A204.1 (cell line): ENCODE data around the gene ATG2A.

Experiments
- FAIRE-seq: peaks from 2 replicates; lab custom pipeline; 2012; peaks lifted over from hg19 to GRCh38; lab: Jason Lieb, UNC

Gene ATG2A

DNA sequence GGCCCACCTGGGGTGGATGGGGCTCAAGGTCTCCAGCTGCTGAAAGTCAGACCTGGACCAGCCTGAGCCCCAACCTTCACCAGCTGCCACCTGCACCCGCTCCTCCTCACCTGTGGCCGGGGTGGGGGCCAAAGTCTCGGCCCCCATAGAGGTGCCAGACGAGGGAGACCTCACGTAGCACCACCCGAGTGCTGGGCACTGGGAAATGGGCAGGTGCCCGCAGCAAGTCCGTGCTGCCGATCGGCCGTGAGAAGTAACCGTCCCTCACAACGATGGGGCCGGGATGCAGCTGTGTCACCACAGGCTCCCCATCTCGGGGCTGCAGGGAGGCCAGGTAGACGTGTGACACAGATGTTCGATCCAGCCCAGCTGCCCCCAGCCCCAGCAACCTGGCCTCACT is 16.2 kb downstream of the ATG2A start:
- FAIRE-seq = no peak

DNA sequence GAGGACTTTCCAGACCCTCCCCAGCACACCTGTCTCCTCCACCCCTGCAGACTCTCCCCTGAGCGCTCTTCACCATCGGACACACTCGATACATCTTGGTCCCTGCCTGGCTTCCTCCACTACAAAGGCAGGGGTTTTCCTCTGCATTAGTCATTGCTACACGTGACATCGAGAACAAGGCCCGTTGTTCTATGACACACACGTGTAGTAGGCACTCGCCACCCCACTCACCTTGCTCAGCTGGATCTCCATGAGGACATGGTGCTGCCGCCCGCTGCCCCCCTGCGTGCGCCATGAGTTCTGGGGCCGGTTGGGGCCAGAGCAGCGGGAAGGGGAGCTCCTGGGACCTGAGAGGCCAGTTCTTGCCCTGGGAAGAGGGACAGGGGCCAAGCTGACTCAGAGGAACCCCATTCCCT is 16.7 kb downstream of the ATG2A start:
- FAIRE-seq = no peak

DNA sequence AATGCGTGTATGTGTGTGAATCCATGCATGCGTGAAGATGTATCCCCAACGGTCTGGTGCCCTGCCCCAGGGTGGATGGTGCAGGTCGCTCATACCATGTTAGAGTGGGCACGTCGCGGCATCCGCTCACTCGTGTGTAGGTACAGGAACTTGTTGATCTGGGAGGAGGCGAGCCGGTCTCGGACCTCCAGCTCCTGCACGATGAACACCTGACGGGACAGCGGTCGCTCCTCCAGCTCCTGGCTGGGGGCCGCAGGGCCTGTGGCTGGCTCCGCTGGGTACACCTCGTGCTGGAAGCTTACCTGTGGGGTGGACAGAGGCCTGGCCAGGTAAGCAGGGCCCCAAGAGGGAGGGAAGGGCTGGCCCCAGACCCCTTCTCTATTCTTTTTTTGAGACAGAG is 18.5 kb downstream of the ATG2A start:
- FAIRE-seq = no peak

DNA sequence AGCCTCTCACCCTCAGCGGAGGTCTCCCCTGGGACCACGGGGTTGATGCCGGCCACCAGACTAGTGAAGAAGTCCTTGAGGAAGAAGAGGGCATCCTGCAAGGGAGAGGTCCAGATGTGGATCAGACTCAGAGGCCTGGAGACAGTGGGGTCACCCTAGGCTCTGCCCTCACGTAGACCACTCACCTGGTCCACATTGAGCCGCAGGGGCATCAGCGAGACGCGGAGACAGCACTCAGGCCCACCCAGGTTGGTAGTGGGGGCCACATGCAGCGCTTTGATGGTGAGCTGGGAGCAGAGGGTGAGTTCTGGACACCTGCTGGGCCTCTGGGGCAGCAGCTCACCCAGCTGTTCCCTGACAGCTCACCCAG is 18.9 kb downstream of the ATG2A start:
- FAIRE-seq = no peak

DNA sequence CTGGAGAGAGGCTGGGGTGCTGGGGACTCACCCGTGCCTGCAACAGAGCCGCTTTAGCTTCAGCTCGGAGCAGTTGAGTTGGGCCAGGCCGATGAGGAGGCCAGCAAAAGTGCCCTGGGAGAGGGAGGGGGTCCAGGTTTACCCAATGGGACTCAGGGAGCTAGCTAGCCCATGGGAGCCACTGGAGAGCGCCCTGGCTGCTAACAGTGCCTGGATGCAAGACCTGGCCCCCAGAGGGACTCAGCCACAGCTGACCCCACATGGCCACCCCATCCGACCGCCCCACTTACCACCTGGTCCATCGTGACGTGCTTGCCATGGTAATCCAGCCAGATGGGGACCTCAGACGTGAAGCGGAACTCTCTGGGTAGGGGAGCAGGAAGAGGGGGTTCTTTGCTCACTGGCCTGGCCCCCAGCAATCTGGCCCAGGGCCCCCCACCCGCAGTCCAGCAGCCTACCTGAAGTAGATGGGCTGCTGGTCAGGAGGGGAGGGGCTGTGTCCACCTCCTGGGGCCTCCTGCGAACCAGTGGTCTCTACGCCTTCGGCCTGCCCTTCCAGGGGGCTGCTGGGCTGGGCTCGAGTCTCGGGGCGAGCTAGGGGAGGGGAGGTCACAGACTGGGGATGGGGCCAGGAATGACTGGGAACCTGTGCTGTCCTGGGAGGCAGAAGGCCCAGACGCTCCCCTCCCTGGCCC is 19.5 kb downstream of the ATG2A start:
- no peak for FAIRE-seq

DNA sequence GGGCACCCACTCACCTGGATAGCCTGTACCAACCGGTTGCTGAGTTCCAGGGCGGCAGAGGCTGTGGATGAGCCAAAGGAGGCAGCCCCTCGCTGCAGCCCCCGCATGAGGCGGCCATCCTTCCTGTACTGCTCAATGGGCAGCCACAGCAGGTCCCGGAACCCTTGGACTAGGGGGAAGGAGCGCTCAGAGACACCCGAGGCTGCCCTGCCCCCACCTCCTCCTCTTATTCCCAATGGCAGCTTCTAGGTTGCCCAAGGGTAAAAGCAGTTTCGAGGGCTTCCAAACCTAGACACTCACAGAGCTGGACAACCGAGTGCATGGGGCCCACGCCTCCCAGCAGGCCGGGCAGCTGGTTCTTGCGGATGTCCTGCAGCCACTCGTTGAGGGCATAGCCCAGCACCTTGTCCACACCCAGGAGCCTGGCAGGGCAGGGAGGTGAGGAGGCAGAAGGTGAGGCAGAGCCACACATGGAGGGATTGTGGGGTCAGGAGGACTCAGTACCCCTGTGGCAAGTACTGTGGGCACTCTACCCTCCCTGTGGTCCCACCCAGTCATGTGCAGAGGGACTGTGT is 20.5 kb downstream of the ATG2A start:
- FAIRE-seq = no peak

DNA sequence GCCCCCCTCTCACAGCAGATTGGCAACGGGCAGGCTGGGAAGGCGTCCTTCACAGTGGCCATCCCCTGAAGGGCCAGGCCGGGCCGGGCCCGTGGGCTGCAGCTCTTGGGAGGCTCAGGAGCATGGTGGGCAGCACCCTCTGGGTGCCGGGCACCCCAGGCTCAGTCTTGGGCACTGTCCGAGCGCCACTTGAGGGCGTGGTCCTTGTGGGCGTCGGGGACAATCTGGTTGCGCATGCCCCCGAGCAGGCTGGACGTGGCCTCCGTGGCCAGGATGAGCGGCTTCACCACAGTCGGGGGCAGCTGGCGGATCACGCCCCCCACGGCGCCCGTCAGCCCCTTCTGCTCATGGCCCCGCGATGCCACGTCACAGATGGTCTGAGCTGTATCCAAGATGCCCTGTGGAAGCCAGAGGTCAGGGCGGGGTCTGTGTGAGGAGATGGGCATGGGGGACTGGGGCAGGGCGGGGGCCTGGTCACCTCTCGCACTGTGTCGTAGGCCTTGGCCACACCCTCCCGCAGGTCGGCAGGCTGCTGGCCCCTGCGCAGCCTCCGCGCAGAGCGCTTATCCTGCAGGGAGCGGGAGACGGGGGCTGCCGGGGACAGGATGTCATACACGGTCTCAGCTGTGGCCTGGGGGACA is 22.1 kb downstream of the ATG2A start:
- no peak for FAIRE-seq

DNA sequence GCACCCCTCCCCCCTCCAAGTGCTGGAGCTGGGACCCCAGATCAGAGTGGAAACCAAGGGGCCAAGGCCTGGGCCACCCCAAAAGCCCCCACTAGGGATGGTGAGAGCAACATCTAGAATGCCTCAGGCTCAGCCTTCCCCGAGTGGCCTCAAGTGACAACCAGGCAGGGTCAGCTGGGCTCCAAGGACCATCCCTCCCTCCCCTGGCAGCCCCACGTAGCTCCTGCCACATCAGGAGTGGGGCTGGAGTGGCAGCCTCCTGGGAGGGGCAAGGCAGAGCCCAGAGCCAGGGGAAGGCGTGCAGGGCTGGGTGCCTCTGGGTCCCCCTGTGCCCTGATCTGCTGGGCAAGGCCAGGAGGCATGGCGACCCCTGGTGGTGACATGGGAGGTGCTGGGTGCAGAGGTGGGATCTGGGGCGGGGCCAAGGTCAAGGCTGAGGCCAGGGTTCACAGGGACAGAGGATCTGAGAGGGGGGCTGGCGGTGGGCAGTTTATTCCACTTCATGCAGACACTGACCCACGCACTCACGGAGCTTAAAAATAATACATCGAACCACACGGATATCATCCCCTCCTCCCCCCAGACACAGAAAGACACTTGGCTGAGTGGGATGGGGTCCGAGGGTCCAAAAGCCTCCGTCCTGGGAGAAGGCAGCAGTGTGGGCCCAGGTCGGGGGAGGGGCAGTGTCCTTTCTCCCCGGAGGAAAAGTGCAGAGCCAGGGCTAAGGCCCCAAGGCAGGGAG is 22.8 kb downstream of the ATG2A start:
- FAIRE-seq = no peak

DNA sequence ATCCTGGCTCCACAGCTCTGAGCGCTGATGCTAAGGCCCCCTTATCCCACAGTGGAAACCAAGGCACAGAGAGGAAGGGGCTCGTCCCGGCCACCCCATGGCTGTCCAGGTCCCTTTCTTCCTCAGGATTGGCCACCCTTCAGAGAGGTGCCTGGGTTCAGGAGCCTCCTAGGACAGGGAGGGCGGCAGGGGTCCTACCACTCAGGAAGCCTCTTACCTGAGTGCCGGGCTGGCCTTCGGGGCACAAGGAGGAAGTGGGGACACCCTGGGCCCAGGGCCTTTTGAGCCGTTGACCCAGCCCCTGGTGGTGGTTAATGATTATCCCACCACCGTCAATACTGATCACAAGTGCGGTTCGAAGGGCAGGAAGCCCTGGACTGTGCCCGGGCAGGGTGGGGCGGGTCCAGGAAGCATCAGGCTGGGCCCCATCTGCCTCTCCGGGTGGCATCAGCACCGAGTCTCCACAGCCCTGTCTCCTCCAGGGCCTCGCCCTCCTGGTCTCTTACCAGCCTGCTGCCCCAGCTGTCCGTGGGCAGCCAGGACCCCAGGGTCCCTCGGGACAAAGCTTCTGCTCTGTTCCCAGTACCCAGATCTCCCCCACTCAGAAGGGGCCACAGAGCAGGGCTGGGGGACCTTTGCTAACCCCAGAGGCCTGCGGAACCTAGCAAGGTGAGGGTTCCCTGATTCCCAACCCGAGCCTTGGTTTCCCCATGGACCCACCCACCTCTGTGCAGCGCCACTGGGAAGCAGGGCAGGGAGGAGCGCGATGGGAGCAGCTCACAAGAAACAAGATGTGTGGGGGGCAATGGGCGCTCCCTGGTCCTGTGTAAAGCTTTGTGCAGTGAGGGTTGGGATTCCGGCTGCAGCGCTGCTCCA is 23.6 kb downstream of the ATG2A start:
- FAIRE-seq = no peak

DNA sequence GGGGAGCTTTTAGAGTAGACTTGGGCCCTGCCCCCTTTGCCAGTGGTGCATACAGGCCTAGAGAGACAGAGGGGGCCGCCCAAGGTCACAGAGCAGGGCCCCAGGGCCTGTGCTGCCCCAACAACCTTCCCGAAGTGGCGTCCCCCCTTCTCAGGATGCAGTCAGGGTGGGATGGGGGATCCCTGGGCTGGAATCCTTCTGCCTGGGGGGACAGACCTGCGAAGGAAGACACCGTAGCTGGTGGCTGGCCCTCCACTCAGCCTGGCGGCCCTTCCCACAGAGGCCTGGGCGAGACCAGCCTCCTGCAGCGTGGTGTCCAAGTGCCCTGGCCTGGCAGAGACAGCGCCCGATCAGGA is 24.2 kb downstream of the ATG2A start:
- no peak for FAIRE-seq

DNA sequence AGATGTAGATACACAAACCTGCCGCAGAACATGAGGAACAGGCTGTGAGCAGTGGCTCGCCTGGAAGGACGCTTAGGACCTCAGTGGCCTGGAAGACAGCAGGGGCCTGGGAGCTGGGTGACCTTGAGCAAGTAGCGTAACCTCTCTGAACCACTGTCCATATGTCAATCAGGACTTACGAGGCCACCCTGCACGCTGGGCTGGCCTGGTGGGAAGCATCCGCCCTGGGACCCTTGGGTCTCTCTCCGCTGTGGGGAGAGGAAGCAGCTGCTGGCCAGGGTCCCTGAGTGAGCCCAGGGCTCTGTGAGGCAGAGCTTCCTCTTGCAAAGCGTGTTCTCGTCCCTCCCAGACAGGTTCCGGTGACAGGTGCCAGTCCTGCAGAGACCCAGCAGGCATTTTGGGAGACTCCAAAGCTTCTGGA is 24.6 kb downstream of the ATG2A start:
- FAIRE-seq = no peak

DNA sequence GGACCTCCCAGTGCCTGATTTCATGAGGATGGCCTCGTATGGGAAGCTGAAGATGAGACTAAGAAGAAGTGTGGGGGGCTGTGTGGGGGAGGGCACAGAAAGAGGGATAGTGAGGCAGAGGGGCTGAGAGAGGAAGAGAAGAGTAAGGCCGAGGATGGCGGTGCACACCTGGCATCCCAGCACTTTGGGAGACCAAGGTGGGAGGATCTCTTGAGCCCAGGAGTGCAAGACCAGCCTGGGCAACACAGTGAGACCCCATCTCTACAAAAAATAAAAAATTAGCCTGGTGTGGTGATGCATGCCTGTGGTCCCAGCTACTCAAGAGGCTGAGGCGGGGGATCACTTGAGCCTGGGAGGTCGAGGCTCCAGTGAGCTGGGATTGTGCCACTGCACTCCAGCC is 25.1 kb downstream of the ATG2A start:
- FAIRE-seq = no peak

DNA sequence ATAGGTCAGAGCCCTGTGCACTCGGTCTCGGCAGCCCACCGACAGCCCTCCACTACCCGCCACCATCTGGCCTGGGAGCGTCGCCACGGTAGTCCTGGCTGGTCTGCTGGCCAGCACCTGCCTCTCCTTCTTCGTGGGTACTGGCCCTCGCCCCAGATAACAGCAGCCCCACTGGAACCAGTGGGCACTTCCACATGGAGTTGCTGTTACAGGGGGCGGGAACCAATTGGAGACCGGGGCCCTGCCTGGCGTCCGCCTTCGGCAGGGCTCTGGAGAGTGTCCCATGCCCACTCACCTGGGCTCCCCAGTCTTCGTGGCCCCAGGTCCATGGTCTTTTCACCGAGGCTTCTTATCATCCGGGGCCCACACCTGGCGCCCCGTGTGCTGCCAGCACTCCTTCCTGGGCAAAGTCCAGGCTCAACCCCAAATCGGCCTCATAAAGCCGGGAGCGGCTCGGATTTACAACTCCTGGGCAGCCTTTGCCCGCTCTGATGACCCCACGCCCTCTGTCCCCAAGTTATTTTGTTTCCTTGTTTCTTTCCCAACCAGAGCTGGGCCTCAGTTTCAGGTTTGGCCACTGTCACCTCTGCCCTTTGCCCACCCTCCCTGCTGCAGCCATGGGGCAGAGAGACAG is 25.7 kb downstream of the ATG2A start:
- no peak for FAIRE-seq

DNA sequence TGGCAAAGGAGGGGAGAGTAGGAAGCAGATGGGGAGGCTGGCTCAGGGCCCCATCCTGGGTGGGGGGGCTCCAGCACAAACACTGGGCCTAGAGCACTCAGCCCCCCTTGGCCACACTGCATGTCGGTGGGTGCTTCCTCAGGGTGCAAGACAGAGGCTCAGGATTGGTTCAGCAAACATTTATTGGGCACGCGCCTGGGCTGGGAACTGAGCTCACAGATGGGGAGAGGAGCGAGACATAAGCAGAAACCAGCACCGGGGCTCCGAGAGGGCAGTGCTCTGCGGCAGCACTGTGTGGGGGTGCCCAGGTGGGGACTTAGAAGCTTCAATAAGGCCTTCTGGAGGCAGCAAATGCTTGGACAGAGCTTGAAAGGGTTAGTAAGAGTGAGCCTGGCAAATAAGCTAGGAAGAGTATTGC is 26.5 kb downstream of the ATG2A start:
- no peak for FAIRE-seq

DNA sequence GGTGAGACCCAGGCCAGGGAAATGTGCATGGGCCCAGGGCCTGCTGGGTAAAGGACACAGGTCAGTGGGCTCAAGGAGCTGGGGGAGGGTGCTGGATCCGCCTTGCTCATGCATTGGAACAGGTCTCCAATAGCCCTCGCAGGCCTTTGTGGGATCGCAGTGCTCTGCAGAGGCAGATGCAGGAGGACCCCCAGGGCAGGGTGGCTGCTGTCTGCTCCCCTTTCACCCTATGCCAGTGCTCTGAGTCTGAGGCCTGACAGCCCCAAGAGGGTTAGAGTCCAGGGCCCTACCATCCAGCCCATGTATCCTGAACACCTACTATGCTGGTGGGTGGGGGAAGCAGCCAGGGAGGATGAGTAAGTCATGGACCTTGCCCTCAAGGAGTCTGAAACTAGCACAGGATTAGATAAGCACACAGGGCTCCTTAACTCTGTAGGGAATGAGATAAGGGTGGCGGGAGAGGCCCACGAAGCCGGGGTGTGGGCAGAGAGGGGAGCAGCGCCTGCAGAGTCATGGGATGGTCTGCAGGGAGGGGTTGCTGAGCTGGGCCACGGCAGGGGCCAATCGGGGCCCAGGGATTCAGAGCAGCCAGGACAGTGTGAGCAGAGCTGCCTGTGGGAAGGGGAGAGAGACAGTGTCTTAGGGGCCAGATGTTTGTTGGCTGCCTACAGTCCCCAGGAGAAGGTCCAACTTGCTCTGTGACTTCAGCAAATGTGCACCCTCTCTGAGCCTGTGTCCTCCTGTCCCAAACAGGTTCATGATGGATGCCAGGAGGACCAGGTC is 28.1 kb downstream of the ATG2A start:
- FAIRE-seq = no peak

DNA sequence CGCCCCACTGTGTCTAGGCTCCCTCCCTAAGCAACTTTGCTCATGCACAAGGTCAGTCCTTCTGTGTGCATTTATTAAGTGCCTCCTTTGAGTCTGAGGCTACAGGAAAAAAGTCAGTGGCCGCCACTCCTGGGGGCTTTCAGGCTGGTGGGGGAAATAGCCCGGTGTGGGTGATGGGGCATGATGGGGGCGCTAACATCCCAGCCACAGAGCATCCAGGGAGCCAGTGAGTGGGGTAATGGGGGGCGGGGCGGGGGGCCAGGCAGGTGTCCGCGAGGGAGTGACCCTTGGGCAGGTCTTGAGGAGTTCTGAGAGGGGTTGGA is 28.6 kb downstream of the ATG2A start:
- FAIRE-seq = no peak

DNA sequence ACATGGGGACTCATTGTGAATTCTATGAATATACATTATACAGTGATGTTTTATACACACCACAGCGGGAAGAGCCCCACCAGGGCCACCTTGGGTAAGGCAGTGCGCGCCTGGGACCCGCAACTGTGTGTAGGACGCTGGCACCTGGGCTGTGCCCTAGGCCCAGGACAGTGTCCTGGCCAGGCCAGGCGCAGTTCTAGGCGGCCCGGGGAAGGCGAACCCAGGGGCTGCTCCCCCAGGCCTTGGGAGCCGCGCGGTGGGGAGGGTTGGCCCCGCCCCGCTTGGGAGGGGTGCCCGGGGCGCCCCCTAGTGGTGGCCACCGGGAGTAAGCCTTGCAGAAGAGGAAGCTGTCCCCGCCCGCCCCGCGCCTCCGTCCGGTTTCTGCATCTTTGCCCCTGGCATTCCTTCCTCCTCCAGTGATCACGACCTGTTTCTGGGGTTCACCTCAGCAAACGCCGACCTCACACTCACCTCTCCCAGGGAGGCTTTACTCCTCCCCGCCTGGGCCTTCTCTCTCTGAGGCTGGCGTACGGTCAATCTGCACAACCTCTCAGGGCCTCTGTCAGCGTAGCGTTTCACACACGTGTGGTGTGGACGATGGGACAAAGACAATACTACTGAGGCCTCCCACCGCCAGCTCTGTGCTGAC is 29.1 kb downstream of the ATG2A start:
- no peak for FAIRE-seq

DNA sequence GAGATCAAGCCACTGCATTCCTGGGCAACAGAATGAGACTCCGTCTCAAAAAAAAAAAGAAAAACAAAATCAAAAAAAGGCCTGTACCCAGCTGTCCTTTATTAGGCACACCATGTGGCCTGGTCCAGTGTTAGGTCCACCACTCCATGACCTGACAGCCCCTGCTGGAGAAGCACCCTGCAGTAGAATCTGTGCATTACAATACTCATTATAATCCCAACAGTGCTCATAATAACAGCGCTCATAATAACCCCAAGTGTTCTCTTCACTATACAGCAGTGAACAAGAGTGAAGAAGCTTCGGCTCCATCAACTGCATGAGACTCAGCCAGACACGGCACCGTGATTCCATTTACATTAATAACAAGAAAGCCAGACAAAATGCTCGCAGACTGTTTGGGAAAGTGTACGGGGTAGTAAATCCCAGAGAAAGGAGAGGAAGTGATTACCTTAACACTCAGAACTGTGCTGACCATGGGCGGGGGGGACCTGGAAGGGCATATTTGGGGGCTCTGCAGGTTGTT is 29.7 kb downstream of the ATG2A start:
- no peak for FAIRE-seq

DNA sequence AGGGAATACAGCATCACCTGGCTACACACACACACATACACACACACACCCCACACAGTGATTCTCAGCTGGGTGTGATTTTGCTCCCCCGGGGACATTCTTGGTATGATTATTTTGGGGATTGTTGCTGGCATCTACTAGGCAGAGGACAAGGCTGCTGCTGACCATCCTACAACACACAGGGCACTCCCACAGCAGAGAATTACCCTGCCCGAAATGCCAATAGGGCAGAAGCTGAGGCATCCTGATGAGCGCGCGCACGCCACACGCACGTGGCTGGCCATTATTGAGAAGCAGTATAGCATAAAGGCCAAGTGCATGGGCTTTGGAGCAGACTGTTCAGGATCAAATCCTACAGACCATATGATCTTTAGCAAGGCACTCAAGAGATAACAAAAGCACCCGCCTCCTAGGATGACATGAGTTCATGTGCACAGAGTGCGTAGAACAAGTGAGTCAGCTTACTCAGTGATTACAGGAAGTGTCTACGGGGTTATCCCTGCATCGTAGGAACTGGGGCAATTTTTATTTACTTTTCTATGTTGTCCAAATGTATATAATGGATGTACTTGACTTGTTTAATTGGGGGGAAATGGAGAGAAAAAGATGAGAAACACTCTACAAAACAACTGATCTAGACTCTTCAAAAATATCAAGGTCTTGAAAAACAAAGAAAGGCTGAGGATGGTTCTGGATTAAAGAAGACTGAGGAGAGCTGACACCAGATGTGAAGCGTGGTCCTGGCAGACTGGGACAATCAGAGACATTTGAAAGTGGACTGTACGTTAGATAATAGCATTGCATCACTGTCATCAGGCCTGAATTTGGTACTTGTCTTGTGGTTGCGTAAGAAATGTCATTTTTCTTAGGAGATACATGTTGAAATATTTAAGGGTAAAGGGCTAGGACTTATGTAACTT is 31.4 kb downstream of the ATG2A start:
- FAIRE-seq = no peak
